ENCODE results near the gene RBBP5.
A peak's percentile ranks its signal among the peaks of the same experiment; 100 is the strongest.

Gene RBBP5

DNA sequence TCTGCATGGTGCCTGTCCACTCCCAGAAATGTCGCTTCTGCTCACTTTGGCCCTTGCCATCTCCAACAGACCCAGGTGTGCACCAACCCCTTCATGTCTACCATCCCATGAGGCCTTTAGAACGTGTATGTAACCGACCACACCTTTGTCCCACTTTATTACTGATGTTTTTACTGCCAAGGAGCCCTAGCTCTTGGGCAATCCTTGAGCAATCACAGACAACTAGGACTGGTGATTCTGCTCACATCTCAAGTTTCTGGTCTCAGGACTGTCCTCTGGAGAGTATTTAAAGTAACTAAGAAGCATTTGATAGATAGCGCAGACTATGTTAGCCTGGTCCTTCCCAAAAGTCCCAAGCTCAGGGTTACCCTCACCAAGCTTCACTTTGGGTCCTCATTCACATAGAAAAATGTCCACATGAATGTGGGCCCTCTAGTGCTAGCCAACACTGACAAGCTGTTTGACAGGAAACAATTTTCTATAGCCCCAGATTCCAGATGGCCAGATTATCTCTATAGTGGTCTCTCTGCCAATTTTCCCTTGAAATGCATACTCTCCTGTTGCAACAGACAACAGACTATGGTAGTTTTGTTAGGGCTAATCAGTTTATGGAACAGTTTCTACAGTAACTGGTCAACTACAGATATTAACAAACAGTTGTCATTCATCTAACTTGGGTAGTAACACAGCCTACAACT is 30.6 kb downstream of the RBBP5 start:
- H3K4me3 ChIP-seq (ENCODE audit: low read length): no peak overlapping the region
- TF ChIP-seq, protein P1, sequence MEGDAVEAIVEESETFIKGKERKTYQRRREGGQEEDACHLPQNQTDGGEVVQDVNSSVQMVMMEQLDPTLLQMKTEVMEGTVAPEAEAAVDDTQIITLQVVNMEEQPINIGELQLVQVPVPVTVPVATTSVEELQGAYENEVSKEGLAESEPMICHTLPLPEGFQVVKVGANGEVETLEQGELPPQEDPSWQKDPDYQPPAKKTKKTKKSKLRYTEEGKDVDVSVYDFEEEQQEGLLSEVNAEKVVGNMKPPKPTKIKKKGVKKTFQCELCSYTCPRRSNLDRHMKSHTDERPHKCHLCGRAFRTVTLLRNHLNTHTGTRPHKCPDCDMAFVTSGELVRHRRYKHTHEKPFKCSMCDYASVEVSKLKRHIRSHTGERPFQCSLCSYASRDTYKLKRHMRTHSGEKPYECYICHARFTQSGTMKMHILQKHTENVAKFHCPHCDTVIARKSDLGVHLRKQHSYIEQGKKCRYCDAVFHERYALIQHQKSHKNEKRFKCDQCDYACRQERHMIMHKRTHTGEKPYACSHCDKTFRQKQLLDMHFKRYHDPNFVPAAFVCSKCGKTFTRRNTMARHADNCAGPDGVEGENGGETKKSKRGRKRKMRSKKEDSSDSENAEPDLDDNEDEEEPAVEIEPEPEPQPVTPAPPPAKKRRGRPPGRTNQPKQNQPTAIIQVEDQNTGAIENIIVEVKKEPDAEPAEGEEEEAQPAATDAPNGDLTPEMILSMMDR (conservative IDR thresholded peaks at IDR 0.05; ENCODE audit: low read length): no peak
- peak; percentile 48 for DNase-seq (ENCODE audit: low read depth)

- DNase-seq (ENCODE audit: low read depth): peak; percentile 35
- TF ChIP-seq, protein P1 (conservative IDR thresholded peaks at IDR 0.05; ENCODE audit: low read length): no peak
- no peak overlapping the region for H3K4me3 ChIP-seq (ENCODE audit: low read length)
These were observed 33.4 kb downstream of the RBBP5 start for GRCh38 chr1:205088341-205088740.

GRCh38 chr1:205084360-205084759 is 37.4 kb downstream of the RBBP5 start, which contains the start of gene TMEM81:
TSS of gene TMEM81 (minus strand) at chr1:205084460. CDS start at chr1:205084320, 140 bp downstream.
- TF ChIP-seq, protein P1 (conservative IDR thresholded peaks at IDR 0.05; ENCODE audit: low read length): no peak
- H3K4me3 ChIP-seq (ENCODE audit: low read length): no peak within 1 kb of the TSS
- DNase-seq (ENCODE audit: low read depth): no peak

GRCh38 chr1:205082431-205082830 is 39.3 kb downstream of the RBBP5 start:
- no peak overlapping the region for H3K4me3 ChIP-seq (ENCODE audit: low read length)
- DNase-seq (ENCODE audit: low read depth): no peak

GRCh38 chr1:205077934-205078311 is 43.9 kb downstream of the RBBP5 start:
- peak; percentile 35 for DNase-seq (ENCODE audit: low read depth)
- H3K4me3 ChIP-seq (ENCODE audit: low read length): no peak overlapping the region
- TF ChIP-seq, protein P1 (conservative IDR thresholded peaks at IDR 0.05; ENCODE audit: low read length): no peak

More at GRCh38 chr1:205082431-205082830, 39.3 kb downstream of the RBBP5 start:
- TF ChIP-seq, protein P1 (conservative IDR thresholded peaks at IDR 0.05; ENCODE audit: low read length): no peak

- peak; percentile 47 for DNase-seq (ENCODE audit: low read depth)
- no peak overlapping the region for H3K4me3 ChIP-seq (ENCODE audit: low read length)
- TF ChIP-seq, protein P1 (conservative IDR thresholded peaks at IDR 0.05; ENCODE audit: low read length): no peak
These were observed 44.4 kb downstream of the RBBP5 start for GRCh38 chr1:205077158-205077933.
